K562 treated with DMSO at 1 percent for 24 hours (cell line): ENCODE data around the gene RIPOR2. TPM values are rescaled to one million over a fixed set of nuclear protein-coding genes. Genes with fewer than 3 reads are reported as not detected.

ENCODE experiments used
- total RNA-seq: library from RNA; unstranded; fragments of 300-600 nt; gene quantifications from 2 replicates; pipeline ENCODE4 v1.2.3, GENCODE V29; 2022; ENCODE audit warnings: low read depth; ENCODE audit not compliant: insufficient read depth

RIPOR2 gene
- 0.46 TPM in 1 of 2 replicates, not detected in the other for total RNA-seq

GRCh38 chr6:24935366-24936152, at the start of gene RIPOR2:
Gene RIPOR2 (minus strand): TSS chr6:24935960. CDS start chr6:24935898, 62 bp downstream.

GRCh38 chr6:24798740-24799540, 136.8 kb downstream of the RIPOR2 start, which contains the start of gene ARMH2:
Gene ARMH2 (minus strand): TSS chr6:24798917. CDS start chr6:24798857, 60 bp downstream.

GRCh38 chr6:24774696-24775519, 160.9 kb downstream of the RIPOR2 start, which contains the start of gene GMNN:
Gene GMNN (plus strand): TSS chr6:24774937. CDS start chr6:24777247, 2,310 bp downstream.

Other genes starting within 250 kb of the RIPOR2 start
- gene C6orf62, start 216.8 kb downstream of the RIPOR2 start, total RNA-seq: 57.9 and 61.8 TPM in 2 replicates
- gene GMNN, start 161.0 kb downstream of the RIPOR2 start, total RNA-seq: 113 and 124 TPM in 2 replicates
- not detected in 2 replicates for gene ARMH2, start 137.0 kb downstream of the RIPOR2 start, total RNA-seq